Amygdala (tissue), 56 donors: ENCODE results near the gene KIF4A.
"Not testable (repeated sequence)": the region's sequence is repeated elsewhere in the genome, so short reads cannot be mapped to it uniquely, and the experiment has no call there.

Experiments used
- DNase-seq, 56 donors: peaks; one replicate each; lab custom pipeline; 2025; lab: John Stamatoyannopoulos, UW

Gene KIF4A

DNA sequence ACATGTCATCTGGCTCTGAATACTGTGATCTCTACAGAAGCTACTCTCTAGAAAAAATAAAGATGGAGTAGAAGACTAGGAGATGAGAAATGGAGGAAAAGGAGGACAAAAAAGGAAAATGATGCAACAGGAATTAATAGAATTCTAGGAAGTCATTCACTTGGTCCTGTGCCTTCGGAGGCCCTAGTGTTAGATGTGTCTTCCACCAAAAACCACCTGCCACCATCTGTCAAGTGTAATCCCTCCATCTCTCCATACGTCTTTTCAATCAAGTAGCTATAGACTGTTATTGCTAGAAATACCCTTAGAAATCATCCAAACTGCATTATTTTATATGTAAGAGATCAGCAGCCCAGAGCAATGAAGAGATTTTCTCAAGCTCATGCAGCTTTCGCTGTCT lies 10.8 kb upstream of the KIF4A start:
- no peak for DNase-seq

DNA sequence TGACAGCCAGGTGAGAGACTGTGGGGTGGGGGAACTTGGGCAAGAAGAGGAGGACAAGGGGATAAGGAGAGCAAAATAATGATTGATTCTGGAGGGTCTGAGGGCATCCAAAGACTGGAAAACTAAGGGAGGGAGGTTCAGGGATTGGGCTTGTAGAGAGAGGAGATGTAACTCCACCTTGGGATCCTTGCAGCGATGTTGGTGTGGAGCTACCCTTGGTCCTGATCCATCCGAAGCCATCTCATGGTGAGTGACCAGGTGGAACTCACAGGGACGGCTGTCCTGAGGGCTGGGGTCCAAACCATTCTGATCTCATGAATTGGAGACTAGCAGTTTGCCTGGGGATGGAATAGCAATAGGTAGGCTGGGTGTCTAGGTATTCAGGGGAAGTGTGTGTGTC lies 9.3 kb upstream of the KIF4A start:
- DNase-seq, result no peak

DNA sequence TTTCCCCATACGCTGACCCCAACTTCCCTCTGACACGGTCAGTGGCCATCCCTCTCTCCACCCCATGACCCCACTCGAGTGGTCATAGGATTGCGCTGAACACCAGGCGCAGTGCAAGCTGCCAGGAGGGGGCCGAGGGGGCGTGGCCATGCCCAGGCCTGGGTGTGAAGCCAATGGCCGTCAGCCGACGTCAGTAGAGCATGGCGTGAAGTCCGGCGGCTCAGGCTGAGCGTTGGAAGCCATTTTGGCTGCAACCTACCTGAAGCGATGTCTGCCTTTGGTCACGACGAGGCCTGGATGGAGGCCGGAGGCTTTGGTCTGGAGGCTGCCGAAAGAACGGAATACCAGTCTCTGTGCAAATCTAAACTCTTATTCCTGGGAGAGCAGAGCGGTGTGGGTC lies 8.0 kb upstream of the KIF4A start, which contains the start of gene RAB41:
TSS of gene RAB41 (plus strand) at position 222 of the 400 bp plus-strand sequence. CDS start at position 268, 46 bp downstream.
- DNase-seq, result no peak

DNA sequence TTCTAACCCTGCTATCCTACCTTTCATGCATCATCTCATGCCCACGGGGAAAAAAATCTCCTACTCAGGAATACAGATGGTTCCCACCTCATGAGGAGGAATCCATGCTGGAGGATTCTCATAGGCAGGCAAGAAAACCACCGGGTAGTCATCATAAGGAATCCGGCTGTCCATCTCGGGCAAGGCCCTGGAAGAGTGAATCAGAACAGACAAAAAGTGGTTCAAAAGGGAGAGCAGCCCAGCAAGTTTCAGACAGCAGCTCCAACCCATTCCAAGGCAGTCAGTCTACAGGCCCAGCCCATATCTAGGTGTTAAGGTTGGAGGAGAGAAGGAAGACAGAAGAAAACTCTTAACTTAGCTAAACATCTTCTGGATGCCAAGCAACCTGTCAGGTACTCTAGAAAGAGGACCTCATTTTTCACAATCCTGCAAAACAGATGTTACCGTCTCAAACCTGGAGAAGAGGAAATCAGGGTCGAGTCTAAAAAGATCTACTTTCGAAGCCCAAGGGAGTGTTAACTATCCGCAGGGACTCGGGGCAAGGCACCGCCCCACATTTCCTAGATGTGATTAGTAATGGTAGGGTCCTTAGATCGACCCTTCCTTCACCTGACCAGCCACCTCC lies 624 bp upstream of the KIF4A start:
- no peak for DNase-seq

DNA sequence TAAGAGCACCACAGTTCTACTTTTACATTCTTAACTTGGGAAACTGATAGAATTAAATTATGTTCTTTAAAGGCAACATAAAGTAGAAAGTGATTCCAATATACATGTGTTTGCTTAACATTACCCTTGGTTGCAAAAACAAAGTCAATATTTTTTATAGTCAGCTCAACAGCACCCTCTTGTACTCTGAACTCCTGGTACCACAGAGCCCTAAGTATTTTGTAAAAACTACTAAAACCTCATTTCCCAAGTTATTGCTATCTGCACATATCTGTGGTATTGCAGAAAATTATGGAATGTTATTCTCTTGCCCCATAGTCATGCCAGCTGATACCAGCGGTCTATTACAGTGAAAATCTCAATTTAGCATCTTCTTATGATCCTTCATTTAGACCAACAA lies 2.9 kb downstream of the KIF4A start:
- no peak for DNase-seq

DNA sequence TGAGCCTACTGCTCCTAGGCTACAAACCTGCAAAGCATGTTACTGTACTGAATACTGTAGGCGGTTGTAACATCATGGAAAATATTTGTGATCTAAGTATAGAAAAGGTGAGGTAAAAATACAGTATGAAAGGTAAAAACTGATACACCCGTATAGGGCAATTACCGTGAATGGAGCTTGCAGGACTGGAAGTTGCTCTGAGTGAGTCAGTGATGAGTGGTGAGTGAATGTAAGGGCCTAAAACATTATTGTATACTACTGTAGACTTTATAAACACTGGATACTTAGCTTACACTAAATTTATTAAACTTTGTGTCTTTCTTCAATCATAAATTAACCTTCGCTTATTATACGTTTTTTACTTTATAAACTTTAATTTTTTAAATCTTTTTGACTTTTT lies 3.7 kb downstream of the KIF4A start:
- no peak for DNase-seq

DNA sequence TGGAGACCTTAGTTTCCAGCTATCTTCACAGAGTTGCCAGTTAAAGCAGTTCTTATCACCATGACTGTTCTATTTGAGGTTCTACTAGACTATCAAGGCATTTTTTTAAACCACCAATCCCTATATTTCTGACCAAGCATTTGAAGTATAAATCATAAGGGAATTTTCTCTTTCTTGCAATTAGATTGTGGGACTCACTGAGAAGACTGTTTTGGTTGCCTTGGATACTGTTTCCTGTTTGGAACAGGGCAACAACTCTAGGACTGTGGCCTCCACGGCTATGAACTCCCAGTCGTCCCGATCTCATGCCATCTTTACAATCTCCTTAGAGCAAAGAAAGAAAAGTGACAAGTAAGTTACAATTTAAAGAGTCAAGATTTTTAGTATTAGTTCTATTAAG lies 11.8 kb downstream of the KIF4A start:
- no peak for DNase-seq

DNA sequence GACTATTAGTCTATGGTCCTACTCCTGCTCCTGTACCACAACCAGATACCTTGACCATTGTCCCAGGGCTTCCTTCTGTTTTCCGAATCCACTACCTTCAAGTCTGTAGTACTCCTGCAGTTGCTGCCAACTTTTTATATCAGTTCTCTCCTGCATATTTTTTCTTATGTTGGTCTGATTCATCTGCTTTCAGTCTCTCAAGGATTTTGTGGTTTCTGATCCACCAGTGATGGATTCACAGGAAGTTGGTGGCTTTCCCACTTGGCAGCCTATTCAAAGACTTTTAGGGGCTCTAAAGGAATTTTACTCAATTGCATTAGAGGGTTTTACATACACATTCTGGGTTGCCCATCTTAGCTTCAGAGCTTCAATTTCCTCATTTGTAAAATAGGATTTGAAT lies 23.6 kb downstream of the KIF4A start:
- no peak for DNase-seq

DNA sequence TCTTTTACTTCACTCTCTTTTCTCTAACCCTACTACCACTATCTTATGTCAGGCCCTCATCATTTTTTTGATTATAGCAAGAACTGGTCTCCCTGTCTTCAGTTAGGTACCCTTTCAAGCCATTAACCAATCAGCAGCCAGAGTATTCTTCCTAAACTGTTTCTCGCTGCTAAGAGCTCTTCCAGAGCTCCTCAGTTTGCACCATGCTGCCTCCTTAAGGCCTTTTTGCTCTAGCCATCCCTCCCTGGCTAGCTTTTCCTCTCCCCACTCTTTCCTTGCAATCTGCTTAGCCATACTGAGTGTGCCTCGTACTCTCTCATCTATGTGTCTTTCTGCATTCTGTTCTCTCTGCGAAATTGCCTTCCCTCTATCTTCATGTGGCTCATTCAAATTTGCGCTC lies 32.9 kb downstream of the KIF4A start:
- no peak for DNase-seq

DNA sequence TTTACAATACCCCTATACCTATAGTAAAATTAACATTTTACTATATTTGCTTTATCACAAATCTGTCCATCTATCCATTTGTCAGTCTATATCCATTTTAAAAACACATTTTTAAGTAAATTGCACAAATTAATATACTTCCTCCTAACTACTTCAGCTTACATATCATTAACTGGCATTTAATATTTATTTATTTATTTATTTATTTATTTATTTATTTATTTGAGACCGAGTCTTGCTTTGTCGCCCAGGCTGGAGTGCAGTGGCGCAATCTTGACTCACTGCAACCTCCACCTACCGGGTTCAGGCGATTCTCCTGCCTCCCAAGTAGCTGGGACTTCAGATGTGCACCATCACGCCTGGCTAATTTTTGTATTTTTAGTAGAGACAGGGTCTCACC lies 33.7 kb downstream of the KIF4A start:
- not testable (repeated sequence) for DNase-seq

DNA sequence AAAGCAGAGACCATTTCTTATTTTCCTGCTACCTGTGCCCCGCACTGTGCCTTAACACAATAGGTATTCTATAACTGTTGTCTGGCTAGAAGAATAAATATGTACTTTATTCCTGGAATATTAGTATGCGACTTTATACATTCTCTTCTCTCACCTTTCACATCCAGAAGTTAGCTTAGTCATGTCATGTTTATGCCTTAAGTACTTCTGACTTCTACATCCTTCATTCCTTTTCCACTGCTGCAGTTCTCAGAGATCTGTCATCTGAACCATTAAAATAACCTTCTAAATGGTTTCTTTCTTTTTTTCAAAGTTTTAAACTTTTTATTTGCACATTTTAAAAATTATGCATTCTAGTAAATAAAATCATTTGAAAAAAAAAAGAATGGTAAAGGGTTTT lies 34.4 kb downstream of the KIF4A start:
- DNase-seq, result no peak

DNA sequence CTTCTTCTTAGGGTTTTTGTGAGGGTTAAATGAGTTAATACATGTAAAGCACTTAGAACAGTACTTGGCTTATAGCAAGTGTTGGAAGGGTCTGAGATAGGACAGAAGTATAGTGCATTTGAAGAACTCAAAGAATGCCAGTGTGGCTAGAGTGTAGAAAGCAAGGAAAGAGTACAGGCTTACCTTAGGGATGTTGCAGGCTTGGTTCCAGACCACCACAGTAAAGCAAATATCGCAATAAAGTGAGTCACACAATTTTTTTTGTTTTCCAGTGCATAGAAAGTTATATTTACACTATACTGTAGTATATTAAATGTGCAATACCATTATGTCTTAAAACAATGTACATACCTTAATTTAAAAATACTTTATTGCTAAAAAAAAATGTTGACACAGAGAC lies 41.3 kb downstream of the KIF4A start:
- DNase-seq, result no peak

DNA sequence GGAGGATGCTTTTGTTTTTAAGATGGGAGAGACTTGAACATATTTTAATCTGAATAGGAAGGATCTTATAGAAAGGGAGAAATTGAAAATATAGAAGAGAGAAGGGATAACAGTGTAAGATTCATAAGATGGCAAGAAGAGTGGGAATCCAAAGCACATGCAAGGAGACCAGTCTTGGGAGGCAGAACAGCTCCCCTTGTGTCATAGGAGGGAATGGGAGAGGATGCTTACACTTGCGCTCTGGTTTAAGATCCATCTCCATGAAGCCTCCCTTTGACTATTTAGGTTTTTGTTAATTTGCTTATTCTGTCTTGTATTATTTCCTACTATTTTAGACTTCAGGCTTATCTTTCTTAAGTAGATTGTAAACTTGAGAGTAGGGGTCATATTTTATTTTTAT lies 42.7 kb downstream of the KIF4A start:
- no peak for DNase-seq

DNA sequence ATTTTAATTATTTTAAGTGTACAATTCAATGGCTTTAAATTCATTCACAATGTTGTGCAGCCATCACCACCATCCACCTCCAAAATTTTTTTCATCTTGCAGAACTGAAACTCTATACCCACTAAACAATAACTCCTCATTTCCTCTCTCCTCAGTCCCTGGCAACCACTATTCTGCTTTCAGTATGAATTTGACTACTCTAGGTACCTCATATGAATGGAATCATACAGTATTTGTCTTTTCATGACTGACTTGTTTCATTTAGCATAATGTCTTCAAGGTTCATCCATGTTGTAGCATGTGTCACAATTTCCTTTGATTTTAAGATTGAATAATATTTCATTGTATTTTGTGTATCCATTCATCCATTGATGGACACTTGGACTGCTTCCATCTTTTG lies 46.9 kb downstream of the KIF4A start:
- no peak for DNase-seq

DNA sequence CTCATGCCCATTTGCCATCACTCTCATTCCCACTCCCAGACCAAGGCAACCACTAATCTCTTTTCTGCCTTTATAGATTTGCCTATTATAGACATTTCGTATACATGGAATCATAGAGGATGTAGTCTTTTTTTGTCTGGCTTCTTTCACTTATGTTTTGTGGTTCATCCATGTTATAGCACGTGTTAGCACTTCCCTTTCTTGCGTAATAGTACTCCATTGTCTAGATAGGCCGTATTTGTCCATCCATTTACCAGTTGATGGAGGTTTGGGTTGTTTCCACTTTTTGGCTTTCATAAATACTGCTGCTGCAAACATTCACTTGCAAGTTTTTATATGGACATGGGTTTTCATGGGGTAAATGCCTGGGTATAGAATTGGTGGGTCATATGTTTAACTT lies 48.4 kb downstream of the KIF4A start:
- DNase-seq, result no peak

DNA sequence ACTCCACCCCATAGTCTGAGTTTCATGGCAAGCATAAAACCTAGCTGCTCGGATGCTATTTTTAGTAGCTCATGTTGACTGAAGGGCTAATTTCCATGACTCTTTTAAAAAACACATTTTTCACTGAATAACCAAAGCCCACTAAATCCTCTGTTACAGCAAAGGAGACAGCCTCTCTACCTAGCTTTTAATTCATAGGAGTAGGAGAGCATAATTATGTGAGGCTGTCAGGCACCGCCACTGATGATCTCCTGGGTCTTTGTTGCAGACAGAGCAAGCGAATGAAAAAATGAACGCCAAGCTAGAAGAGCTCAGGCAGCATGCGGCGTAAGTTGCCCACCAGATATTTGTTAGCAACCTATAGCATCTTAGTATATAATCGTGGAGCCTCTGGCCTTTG lies 53.5 kb downstream of the KIF4A start:
- no peak for DNase-seq

DNA sequence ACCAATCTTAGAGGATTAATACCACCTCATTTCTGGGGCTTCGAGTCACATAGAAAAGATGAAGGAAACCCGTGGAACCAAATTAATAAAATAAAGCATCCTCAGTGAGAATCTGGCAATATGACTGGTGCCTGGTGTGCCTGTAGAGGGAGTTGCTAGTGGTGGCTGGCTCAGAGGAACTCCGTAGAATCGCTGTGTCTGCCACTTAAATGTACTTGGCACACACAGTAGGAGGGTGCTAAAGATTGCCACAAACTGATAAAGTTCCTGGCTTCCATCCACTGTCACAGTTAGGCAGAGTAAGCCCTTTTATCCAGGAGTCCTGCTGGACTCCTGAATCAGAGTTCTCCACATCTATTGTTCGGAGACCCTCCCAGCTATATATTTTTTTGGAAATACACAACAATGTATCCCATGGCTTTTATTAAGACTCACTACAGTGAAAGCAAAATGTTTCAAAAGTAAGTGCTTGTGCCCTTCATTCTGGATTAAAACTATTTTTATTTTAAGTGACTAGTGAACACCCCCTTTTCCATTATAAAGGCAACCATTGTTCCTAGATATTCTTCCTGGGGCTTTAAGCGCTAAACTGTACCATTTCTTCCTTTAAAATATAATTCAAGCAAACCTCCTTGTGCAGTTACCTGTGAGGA lies 56.6 kb downstream of the KIF4A start:
- DNase-seq, result no peak

DNA sequence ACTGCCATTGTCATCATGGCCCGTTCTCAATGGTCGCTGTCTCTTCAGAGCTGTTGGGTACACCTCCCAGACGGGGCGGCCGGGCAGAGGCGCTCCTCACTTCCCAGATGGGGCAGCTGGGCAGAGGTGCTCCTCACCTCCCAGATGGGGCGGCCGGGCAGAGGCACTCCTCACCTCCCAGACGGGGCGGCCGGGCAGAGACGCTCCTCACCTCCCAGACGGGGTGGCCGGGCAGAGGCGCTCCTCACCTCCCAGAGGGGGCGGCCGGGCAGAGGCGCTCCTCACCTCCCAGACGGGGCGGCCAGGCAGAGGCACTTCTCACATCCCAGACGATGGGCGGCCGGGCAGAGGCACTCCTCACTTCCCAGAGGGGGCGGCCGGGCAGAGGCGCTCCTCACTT lies 58.9 kb downstream of the KIF4A start:
- DNase-seq, result not testable (repeated sequence)

DNA sequence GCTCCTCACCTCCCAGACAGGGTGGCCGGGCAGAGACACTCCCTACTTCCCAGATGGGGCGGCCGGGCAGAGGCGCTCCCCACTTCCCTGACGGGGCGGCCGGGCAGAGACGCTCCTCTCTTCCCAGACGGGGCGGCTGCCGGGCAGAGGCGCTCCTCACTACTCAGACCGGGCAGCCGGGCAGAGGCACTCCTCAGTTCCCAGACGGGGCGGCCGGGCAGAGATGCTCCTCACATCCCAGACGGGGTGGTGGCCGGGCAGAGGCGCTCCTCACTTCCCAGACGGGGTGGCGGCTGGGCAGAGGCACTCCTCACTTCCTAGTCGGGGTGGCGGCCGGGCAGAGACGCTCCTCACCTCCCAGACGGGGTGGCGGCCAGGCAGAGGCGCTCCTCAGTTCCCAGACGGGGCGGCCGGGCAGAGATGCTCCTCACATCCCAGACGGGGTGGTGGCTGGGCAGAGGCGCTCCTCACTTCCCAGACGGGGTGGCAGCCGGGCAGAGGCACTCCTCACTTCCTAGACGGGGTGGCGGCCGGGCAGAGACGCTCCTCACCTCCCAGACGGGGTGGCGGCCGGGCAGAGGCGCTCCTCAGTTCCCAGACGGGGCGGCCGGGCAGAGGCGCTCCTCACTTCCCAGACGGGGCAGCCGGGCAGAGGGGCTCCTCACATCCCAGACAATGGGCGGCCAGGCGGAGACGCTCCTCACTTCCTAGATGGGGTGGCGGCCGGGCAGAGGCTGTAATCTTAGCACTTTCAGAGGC lies 59.6 kb downstream of the KIF4A start:
- not testable (repeated sequence) for DNase-seq

DNA sequence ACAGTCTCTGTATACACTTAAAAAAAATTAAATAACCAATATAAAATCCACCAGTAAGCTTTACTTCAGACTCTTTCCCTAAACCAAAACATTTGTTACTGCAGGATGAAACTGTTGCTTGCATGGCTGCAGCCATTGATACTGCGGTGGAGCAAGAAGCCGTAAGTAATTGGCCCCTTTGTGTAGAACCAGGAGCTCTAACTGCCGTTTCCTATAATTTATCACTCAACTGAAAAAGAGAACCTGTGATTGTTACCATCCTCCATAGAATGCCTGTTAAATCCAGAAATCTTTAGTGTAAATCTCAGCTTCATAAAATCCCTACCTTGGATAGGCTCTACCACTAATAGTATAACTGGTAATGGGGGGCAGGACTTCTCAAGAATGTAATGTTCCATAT lies 62.6 kb downstream of the KIF4A start:
- no peak for DNase-seq

DNA sequence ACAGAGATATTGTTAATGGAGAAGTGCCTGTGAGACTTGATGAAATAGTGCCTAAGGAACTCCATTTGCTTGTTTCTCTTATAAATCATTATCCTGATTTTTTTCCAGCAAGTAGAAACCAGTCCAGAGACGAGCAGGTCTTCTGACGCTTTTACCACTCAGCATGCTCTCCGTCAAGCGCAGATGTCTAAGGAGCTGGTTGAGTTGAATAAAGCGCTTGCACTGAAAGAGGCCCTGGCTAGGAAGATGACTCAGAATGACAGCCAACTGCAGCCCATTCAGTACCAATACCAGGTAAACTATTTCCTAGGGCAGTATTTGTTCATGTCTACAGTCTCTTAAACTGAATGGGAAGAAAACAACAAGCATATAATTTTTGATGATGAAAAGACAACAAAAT lies 63.6 kb downstream of the KIF4A start:
- DNase-seq, result no peak

DNA sequence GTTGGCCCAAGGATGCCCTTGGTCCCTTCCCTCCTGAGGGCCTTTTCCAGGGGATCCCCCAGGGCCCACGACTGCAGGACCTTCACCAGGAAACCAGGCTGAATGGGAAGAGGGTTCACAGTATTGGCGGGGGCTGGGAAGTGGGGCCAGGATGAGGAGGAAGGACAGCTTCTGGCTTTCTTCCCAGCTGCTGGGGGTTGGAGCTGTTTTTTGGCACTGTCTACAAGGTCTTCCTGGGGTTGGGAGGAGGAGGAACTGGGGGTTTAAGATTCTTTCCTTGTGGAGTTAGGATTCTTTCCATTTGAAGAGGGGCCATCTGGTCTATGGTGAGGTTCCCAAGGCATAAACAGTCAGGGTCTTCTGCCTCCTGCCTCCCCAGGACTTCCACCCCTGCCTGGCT lies 64.8 kb downstream of the KIF4A start:
- no peak for DNase-seq
